ENCODE data around the gene ARSJ.
"Not testable (repeated sequence)": the region's sequence is repeated elsewhere in the genome, so short reads cannot be mapped to it uniquely, and the experiment has no call there.

Gene ARSJ

DNA sequence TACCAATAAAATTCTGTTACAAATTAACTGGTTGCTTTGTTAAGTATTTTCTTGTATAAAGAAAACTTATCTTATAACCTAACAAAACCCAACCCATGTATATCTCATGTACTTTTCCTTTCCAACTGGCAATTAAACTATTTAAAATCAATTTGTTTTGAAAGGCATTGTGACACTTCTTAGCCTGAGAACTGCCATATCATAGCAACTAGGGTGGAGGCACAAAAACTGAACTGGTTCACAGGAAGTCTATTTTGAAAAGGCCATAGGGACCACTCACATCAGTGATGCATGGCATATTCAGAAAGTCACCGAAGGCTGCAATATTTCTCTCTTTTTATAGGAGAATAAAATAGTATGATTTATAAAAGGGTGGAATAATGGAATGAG is 40.5 kb upstream of the ARSJ start:
- DNase-seq (ENCODE audit: low read depth in 2 of 2) = peak in 1 of 2 donors; percentile 16
- no peak overlapping the region for H3K4me3 ChIP-seq (replicated peaks in 1 of 2; ENCODE audit: low read depth in 2 of 2, low read length in 2 of 2)
- TF ChIP-seq, protein P1, sequence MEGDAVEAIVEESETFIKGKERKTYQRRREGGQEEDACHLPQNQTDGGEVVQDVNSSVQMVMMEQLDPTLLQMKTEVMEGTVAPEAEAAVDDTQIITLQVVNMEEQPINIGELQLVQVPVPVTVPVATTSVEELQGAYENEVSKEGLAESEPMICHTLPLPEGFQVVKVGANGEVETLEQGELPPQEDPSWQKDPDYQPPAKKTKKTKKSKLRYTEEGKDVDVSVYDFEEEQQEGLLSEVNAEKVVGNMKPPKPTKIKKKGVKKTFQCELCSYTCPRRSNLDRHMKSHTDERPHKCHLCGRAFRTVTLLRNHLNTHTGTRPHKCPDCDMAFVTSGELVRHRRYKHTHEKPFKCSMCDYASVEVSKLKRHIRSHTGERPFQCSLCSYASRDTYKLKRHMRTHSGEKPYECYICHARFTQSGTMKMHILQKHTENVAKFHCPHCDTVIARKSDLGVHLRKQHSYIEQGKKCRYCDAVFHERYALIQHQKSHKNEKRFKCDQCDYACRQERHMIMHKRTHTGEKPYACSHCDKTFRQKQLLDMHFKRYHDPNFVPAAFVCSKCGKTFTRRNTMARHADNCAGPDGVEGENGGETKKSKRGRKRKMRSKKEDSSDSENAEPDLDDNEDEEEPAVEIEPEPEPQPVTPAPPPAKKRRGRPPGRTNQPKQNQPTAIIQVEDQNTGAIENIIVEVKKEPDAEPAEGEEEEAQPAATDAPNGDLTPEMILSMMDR (IDR thresholded peaks at IDR 0.05; ENCODE audit: low read depth, low read length) = no peak

DNA sequence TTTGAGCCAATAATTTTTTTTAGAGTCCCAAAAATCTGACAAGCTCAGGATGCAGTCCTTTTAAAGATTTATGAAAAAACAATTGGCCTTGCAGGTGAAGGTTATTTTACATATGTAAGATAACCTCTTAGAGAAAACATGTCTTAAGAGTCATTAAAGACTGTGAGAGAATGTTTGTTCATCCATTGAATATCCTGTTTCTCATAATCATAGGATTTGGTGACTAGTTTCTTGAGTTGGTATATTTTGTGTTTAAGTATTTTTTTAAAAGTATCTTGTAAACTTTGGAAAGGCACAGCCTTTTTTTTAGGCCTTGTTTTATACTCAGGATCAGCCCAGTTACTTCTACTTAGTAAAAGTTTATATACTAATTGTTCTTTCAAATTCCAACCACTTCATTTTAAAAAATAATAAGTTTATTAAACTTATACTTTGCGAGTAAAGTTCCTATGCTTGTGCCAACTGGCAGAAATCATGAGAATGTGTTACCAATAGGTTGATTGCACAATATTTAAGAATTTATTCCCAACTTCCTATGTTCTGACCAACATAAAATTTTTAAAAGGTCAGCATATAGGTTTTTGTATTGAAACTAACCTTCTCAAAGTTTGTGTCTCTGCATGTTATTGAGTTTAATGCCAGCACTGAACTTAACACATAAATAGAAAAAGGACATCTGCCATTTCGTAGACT is 40.0 kb upstream of the ARSJ start:
- TF ChIP-seq, protein P1 (IDR thresholded peaks at IDR 0.05; ENCODE audit: low read depth, low read length) = no peak
- peak; percentile 70 to 71 for DNase-seq (ENCODE audit: low read depth in 2 of 2)
- H3K4me3 ChIP-seq (replicated peaks in 1 of 2; ENCODE audit: low read depth in 2 of 2, low read length in 2 of 2) = no peak overlapping the region

DNA sequence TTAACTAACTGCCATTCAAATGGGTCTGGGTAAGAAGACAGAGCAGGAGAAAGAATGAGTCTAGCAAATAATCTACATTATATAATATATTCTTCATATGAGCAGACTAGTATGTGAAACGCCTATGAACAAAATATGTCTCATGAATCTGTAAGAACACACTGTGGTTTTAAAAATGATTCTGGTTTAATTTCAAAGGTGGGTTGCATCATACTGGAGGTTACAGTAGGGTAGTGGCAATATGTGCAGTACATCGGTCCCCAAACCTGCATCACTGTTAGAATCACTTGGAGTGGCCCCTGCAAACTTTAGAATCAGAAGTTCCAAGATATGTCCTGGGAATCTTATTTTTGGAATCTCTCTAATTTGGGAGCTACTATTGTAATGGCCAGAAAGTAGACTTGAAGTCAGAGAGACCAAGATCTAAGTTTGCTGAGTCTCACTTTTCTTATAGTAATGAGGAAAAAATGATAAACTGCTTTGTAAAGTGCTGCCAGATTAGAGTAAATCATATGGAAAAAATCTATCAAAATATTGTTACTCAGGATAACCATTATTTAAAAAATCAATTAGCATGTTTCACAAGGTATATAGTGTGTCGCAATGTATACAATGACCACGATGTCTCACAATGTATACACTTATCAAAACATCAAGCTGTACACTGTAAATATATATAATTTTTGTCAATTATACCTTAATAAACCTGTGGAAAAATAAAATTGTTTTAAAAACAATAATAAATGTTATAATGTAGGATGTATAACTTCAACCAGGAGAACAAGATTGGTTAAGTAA is 37.9 kb upstream of the ARSJ start:
- peak in 1 of 2 donors; percentile 51 for DNase-seq (ENCODE audit: low read depth in 2 of 2)
- H3K4me3 ChIP-seq (replicated peaks in 1 of 2; ENCODE audit: low read depth in 2 of 2, low read length in 2 of 2) = no peak overlapping the region
- TF ChIP-seq, protein P1 (IDR thresholded peaks at IDR 0.05; ENCODE audit: low read depth, low read length) = no peak

DNA sequence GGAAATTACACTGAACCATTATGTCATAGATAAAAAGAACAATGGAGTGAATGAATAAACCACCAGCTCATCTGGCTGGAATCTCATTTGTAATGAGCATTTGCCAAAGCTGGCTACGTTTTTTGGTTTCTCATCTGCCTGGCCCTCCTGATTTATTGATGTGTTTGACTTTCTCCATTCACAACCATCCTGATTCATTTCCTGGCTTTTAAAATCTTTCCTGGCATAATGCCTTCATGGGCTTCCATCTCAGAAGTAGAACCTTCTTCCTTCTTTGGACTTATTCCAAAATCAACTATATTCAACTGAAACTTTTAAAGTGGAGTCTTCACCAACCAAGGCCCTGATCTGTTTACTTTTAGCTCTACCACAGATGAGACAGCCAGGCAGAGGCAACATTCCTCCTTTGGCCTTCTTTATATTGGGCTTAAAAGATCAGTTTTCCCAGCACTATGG is 36.0 kb upstream of the ARSJ start:
- peak; percentile 97 to 100 for DNase-seq (ENCODE audit: low read depth in 2 of 2)
- TF ChIP-seq, protein P1 (IDR thresholded peaks at IDR 0.05; ENCODE audit: low read depth, low read length) = no peak
- no peak overlapping the region for H3K4me3 ChIP-seq (replicated peaks in 1 of 2; ENCODE audit: low read depth in 2 of 2, low read length in 2 of 2)

DNA sequence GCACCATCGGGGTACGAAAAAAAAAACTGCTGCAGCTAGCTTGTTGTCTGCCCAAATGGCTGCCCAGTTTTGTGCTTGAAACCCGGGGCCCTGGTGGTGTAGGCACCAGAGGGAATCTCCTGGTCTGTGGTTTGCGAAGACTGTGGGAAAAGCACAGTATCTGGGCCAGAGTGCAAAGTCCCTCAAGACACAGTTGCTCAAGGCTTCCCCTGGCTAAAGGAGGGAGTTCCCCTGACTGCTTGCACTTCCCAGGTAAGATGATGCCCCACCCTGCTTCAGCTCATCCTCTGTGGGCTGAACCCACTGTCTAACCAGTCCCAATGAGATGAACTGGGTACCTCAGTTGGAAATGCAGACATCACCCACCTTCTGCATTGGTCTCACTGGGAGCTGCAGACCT is 33.8 kb upstream of the ARSJ start:
- H3K4me3 ChIP-seq (replicated peaks in 1 of 2; ENCODE audit: low read depth in 2 of 2, low read length in 2 of 2); DNase-seq (ENCODE audit: low read depth in 2 of 2): not testable (repeated sequence)

DNA sequence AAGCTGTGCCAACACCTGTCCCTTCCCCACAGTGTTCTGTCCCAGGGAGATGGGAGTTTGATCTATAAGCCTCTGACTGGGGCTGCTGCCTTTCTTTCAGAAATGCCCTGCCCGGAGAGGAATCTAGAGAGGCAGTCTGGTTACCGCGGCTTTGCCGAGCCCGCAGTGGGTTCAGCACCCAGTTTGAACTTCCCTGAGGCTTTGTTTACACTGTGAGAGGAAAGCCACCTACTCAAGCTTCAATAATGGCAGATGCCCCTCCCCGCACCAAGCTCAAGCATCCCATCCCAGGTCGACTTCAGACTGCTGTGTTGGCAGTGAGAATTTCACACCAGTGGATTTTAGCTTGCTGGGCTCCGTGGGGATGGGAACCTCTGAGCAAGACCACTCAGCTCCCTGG is 33.3 kb upstream of the ARSJ start:
- DNase-seq (ENCODE audit: low read depth in 2 of 2) = no peak
- no peak overlapping the region for H3K4me3 ChIP-seq (replicated peaks in 1 of 2; ENCODE audit: low read depth in 2 of 2, low read length in 2 of 2)
- TF ChIP-seq, protein P1 (IDR thresholded peaks at IDR 0.05; ENCODE audit: low read depth, low read length) = no peak
